ENCODE measurements around the gene MAP1B. TPM values are rescaled to one million over a fixed set of nuclear protein-coding genes. Genes with fewer than 3 reads are reported as not detected.

MAP1B gene
- total RNA-seq, 1 experiment from 2014 or later, result 8.9 TPM

- no peak overlapping the region for H3K4me3 ChIP-seq (replicated peaks in 1 of 2; ENCODE audit: low read depth in 1 of 2, low read length in 2 of 2)
- H3K9me3 ChIP-seq (ENCODE audit: control insufficient read depth in 1 of 2, insufficient read depth in 1 of 2, low read depth in 1 of 2, low read length in 2 of 2), result no peaks in the 10 kb centered on the region
- ChIA-PET RAD21 (ENCODE audit: low non-redundant PET in 1 of 2, low total read pairs in 2 of 2, uncharacterized antibody in 2 of 2, unreplicated experiment in 2 of 2) (no interaction called here), CTCF (no interaction called here), POLR2A (no interaction called here)
- no peaks in the 10 kb centered on the region for H3K27me3 ChIP-seq (ENCODE audit: insufficient read depth, low read length)
- intact Hi-C loops (cut with micrococcal nuclease), result no loop called here
- ATAC-seq (no peak), DNase-seq (ENCODE audit: low read depth, low spot score) (no peak)
- peaks cover 10 to 22% of the 10 kb centered on the region in 2 experiments for H3K4me1 ChIP-seq (ENCODE audit: control insufficient read depth in 1 of 2, insufficient read depth in 2 of 2, low read length in 2 of 2)
- H3K27ac ChIP-seq (ENCODE audit: low read depth, low read length), result no peak overlapping the region; the same call in 1 of the 2 replicates
- TF ChIP-seq ELF1 (IDR thresholded peaks at IDR 0.05; ENCODE audit: borderline replicate concordance, low read depth), result no peak
- no peak for TF ChIP-seq TCF7L2 (IDR thresholded peaks at IDR 0.05; ENCODE audit: borderline replicate concordance, extremely low read depth, insufficient read depth, insufficient read length)
- no peak for TF ChIP-seq EGR1 (IDR thresholded peaks at IDR 0.05; ENCODE audit: low read depth)
- no peak for TF ChIP-seq JUND (IDR thresholded peaks at IDR 0.05)
- no peak for TF ChIP-seq ATF3 (IDR thresholded peaks at IDR 0.05)
- TF ChIP-seq ZBTB33 (IDR thresholded peaks at IDR 0.05; ENCODE audit: extremely low read depth, insufficient replicate concordance, low read length), result no peak
- TF ChIP-seq, protein P1, sequence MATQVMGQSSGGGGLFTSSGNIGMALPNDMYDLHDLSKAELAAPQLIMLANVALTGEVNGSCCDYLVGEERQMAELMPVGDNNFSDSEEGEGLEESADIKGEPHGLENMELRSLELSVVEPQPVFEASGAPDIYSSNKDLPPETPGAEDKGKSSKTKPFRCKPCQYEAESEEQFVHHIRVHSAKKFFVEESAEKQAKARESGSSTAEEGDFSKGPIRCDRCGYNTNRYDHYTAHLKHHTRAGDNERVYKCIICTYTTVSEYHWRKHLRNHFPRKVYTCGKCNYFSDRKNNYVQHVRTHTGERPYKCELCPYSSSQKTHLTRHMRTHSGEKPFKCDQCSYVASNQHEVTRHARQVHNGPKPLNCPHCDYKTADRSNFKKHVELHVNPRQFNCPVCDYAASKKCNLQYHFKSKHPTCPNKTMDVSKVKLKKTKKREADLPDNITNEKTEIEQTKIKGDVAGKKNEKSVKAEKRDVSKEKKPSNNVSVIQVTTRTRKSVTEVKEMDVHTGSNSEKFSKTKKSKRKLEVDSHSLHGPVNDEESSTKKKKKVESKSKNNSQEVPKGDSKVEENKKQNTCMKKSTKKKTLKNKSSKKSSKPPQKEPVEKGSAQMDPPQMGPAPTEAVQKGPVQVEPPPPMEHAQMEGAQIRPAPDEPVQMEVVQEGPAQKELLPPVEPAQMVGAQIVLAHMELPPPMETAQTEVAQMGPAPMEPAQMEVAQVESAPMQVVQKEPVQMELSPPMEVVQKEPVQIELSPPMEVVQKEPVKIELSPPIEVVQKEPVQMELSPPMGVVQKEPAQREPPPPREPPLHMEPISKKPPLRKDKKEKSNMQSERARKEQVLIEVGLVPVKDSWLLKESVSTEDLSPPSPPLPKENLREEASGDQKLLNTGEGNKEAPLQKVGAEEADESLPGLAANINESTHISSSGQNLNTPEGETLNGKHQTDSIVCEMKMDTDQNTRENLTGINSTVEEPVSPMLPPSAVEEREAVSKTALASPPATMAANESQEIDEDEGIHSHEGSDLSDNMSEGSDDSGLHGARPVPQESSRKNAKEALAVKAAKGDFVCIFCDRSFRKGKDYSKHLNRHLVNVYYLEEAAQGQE (IDR thresholded peaks at IDR 0.05; ENCODE audit: low read depth), result no peak
- TF ChIP-seq, protein P2, sequence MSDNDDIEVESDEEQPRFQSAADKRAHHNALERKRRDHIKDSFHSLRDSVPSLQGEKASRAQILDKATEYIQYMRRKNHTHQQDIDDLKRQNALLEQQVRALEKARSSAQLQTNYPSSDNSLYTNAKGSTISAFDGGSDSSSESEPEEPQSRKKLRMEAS (IDR thresholded peaks at IDR 0.05), result no peak
- no peak for TF ChIP-seq SP1 (IDR thresholded peaks at IDR 0.05; ENCODE audit: low read depth)
- TF ChIP-seq YY1 (IDR thresholded peaks at IDR 0.05; ENCODE audit: extremely low read depth, insufficient replicate concordance, low read depth, low read length), result no peak
- TF ChIP-seq RAD21 (IDR thresholded peaks at IDR 0.05; ENCODE audit: low read depth), result no peak
- no peak for TF ChIP-seq POLR2A (IDR thresholded peaks at IDR 0.05; ENCODE audit: borderline replicate concordance, extremely low read depth, insufficient read depth, insufficient read length)
- H4K20me1 ChIP-seq (ENCODE audit: insufficient read depth), result no peaks in the 10 kb centered on the region
- H3K9ac ChIP-seq (ENCODE audit: low read length), result no peak overlapping the region
- H3K36me3 ChIP-seq (ENCODE audit: control insufficient read depth in 1 of 2, insufficient read depth in 2 of 2, low read length in 2 of 2), result no peaks in the 10 kb centered on the region
- no TSS peak for BruUV-seq (replicated peaks)
- H3K4me2 ChIP-seq (ENCODE audit: low read length), result no peak overlapping the region
- no peaks in the 10 kb centered on the region for H3K79me2 ChIP-seq (ENCODE audit: insufficient read depth, low read length)
- H2AFZ ChIP-seq (ENCODE audit: low read depth, low read length, poor library complexity, severe bottlenecking), result no peak overlapping the region
- no peaks in the 10 kb centered on the region for H3K9me2 ChIP-seq (ENCODE audit: insufficient read depth)
Observed at GRCh38 chr5:72212171-72212570, 104.9 kb downstream of the MAP1B start.
